Peyer's patch (tissue), 4 donors: ENCODE results near the gene NCR3LG1. TPM values are rescaled to one million over a fixed set of nuclear protein-coding genes. Genes with fewer than 3 reads are reported as not detected.
A peak's percentile ranks its signal among the peaks of the same experiment; 100 is the strongest.

Experiments
- DNase-seq, 3 donors: peaks; one replicate each; pipeline ENCODE4 v3.0.0-alpha.2; 2017 to 2019
- H3K27ac ChIP-seq, 4 donors: fragments of 200-600 bp; sonication (generic); one replicate each; pipeline ENCODE4 v1.5.1; 2016 to 2019
- H3K27me3 ChIP-seq, 2 donors: fragments of 200-600 bp; sonication (generic); one replicate each; pipeline ENCODE4 v1.5.1; 2019
- H3K36me3 ChIP-seq, 3 donors: fragments of 200-600 bp; sonication (generic); one replicate each; pipeline ENCODE4 v1.5.1; 2016 to 2019
- H3K4me1 ChIP-seq, 4 donors: fragments of 200-600 bp; sonication (generic); one replicate each; pipeline ENCODE4 v1.5.1; 2016 to 2019
- H3K4me3 ChIP-seq, 4 donors: fragments of 200-600 bp; sonication (generic); 1 replicate in 3 of 4; 2 replicates in 1 of 4; pipeline ENCODE4 v1.5.1; 2016 to 2019; ENCODE audit warnings: mild to moderate bottlenecking in 1 of 4
- H3K9me3 ChIP-seq, 4 donors: fragments of 200-600 bp; sonication (generic); one replicate each; pipeline ENCODE4 v1.5.1; 2016 to 2019; ENCODE audit warnings: mild to moderate bottlenecking in 1 of 4
- POLR2A ChIP-seq, 2 donors: fragments of 450-650 bp; IDR thresholded peaks; one replicate each; pipeline ENCODE4 v1.5.1; 2017; ENCODE audit warnings: antibody characterized with exemption in 2 of 2, mild to moderate bottlenecking in 2 of 2, moderate library complexity in 2 of 2
- total RNA-seq, 4 donors: library from RNA; depleted of rRNA; stranded (reverse); fragments of >200 nt; gene quantifications; one replicate each; pipeline ENCODE4 v1.1.0, GENCODE V29; 2016
- TF ChIP-seq, protein P1 (sequence below), 6 experiments: fragments of 450-650 bp in 4 of 6; fragments of 200-600 bp in 2 of 6; sonication (generic) in 1 of 6; IDR thresholded peaks; one replicate each; pipeline ENCODE4 v1.5.1; 2017 to 2019; ENCODE audit warnings: antibody characterized with exemption in 6 of 6, mild to moderate bottlenecking in 3 of 6, moderate library complexity in 1 of 6

NCR3LG1 gene, protein sequence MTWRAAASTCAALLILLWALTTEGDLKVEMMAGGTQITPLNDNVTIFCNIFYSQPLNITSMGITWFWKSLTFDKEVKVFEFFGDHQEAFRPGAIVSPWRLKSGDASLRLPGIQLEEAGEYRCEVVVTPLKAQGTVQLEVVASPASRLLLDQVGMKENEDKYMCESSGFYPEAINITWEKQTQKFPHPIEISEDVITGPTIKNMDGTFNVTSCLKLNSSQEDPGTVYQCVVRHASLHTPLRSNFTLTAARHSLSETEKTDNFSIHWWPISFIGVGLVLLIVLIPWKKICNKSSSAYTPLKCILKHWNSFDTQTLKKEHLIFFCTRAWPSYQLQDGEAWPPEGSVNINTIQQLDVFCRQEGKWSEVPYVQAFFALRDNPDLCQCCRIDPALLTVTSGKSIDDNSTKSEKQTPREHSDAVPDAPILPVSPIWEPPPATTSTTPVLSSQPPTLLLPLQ
- 10 to 100 TPM in 3 of 4 donors, 1 to 10 TPM in 1; 3.3 to 25.7 (median 15.0) TPM for total RNA-seq

DNA sequence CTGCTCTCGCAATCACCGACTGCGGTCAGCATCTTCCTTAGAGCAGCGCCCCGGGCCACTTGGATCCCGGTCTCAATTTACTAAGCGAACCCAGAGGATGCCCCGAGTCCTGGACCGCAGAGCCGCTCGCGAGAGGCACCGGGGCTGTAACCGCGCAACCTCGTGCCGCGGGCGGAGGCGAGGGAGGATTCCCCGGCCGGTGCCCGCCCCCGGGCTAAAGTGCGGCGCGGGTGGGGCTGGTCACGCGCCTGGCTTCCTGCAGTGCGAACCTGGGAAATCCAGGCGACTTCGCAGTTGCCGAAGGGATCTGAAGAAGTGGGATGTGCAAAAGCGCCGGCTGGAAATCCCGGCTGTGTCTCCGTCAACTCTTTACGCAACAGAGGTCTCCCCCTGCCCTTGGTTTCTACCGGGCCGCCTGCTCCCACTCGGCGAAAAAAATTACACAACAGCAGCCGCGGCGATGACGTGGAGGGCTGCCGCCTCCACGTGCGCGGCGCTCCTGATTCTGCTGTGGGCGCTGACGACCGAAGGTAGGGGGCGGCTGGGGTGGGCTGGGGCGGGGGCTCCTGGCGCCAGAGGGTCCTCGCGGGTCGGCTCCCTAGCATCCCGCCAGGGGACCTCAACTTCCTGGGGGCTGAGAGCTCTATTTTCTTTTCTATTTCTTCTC, at the start of gene NCR3LG1:
Gene NCR3LG1 (plus strand): TSS at position 291 of the 667 bp plus-strand sequence. CDS start 170 bp downstream, at position 461.
- H3K36me3 ChIP-seq: no peaks in the 10 kb centered on the region
- H3K4me1 ChIP-seq: peaks cover 0 to 10% (median 6%) of the 10 kb centered on the region in 4 donors
- peak within 1 kb of the TSS; percentile 40 to 71 (median 53) for H3K4me3 ChIP-seq
- peak; percentile 49 to 92 (median 89) for DNase-seq
- TF ChIP-seq, protein P1, sequence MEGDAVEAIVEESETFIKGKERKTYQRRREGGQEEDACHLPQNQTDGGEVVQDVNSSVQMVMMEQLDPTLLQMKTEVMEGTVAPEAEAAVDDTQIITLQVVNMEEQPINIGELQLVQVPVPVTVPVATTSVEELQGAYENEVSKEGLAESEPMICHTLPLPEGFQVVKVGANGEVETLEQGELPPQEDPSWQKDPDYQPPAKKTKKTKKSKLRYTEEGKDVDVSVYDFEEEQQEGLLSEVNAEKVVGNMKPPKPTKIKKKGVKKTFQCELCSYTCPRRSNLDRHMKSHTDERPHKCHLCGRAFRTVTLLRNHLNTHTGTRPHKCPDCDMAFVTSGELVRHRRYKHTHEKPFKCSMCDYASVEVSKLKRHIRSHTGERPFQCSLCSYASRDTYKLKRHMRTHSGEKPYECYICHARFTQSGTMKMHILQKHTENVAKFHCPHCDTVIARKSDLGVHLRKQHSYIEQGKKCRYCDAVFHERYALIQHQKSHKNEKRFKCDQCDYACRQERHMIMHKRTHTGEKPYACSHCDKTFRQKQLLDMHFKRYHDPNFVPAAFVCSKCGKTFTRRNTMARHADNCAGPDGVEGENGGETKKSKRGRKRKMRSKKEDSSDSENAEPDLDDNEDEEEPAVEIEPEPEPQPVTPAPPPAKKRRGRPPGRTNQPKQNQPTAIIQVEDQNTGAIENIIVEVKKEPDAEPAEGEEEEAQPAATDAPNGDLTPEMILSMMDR (IDR thresholded peaks at IDR 0.05): no peak
- TF ChIP-seq POLR2A (IDR thresholded peaks at IDR 0.05): peak; percentile 55 to 65
- H3K27me3 ChIP-seq: no peaks in the 10 kb centered on the region
- no peaks in the 10 kb centered on the region for H3K9me3 ChIP-seq
- peak within 1 kb of the TSS; percentile 50 to 86 (median 66) for H3K27ac ChIP-seq

DNA sequence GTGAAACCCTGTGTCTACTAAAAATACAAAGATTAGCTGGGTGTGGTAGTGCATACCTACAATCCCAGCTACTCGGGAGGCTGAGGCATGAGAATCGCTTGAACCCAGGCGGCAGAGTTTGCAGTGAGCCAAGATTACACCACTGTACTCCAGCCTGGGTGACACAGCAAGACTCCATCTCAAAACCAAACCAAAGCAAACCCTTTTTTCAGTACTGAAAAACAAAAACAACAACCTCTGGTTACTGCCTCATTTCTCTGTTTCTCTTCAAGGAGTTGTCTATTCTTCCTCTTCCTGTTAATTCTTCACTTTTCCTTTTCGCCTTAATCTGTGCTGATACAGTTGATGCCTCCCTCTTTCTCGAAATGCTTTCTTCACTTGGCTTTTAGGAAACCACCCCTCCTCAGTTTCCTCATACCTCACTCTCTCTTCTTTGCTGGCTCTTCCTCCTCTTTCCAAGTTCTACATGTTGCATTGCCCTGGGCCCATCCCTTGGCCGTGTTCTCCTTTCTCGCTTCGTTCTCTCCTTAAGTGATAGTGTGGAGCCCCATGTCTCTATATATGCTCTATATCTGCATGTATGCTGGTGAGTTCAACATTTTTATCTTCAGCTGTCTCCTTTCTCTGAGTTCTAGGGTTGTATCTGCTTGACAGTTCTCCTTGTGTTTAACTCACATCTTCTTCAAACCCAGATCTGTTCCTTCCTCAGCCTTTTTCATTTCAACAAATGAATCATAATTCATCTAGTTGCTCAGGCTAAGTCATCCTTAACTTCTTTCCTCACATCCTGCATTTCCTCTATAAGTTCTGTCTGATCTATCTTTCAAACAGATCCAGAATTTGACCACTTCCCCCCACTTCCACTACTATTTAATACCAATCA, 38.0 kb upstream of the NCR3LG1 start:
- Histone ChIP-seq H3K36me3 (peaks cover 0 to 17% (median 0%) of the 10 kb centered on the region in 3 donors), H3K27ac (no peak overlapping the region), H3K4me1 (no peaks in the 10 kb centered on the region), H3K9me3 (no peaks in the 10 kb centered on the region), H3K27me3 (no peaks in the 10 kb centered on the region), H3K4me3 (no peak overlapping the region)
- DNase-seq: no peak
- TF ChIP-seq, protein P1 (IDR thresholded peaks at IDR 0.05): no peak
- no peak for TF ChIP-seq POLR2A (IDR thresholded peaks at IDR 0.05)

DNA sequence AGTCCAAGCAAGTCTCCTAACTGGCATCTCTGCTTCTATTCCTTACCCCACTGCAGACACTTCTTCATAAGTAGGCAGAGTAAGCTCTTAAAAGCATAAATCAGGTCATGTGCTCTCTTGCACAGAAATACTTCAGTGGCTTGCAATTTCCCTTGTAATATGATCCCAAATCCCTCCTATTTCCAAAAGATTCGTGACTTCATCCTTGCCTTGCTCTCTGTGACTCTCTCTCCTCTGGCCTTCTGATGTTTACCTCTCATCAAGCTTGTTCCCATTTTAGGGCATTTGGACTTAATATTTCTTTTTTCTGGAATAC, 37.4 kb upstream of the NCR3LG1 start:
- H3K36me3 ChIP-seq: peaks cover 0 to 17% (median 0%) of the 10 kb centered on the region in 3 donors
- TF ChIP-seq POLR2A (IDR thresholded peaks at IDR 0.05): no peak
- TF ChIP-seq, protein P1 (IDR thresholded peaks at IDR 0.05): no peak
- no peak overlapping the region for H3K27ac ChIP-seq

DNA sequence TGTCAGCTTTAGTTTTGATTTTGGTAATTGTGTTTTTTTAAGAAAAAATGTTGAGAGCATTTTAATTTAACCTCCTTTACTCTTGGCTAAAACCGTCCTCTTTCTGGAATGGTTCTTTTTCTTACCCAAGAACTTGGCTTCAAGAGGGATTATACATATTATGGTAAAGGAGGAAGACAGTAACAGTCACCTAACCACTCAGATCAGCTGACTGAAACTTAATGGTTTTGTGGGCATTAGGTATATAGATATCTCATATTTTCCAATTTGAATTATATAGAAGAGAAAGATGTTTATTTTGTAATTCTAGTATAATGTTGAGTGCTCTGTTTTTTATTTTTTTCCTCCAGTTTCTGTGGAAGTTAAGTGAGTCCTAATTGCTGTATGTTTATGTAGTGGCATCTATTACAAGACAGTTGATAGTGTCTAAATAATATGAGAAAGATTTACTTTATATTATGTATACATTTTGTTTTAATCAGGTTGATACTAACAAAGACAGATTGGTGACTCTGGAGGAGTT, 36.6 kb upstream of the NCR3LG1 start:
- DNase-seq: no peak
- no peaks in the 10 kb centered on the region for H3K9me3 ChIP-seq
- peaks cover 0 to 12% (median 0%) of the 10 kb centered on the region in 3 donors for H3K36me3 ChIP-seq
- H3K4me1 ChIP-seq: no peaks in the 10 kb centered on the region
- no peak overlapping the region for H3K27ac ChIP-seq
- H3K4me3 ChIP-seq: no peak overlapping the region
- TF ChIP-seq POLR2A (IDR thresholded peaks at IDR 0.05): no peak
- TF ChIP-seq, protein P1 (IDR thresholded peaks at IDR 0.05): no peak
- H3K27me3 ChIP-seq: no peaks in the 10 kb centered on the region

More for the DNA sequence above, 37.4 kb upstream of the NCR3LG1 start:
- Histone ChIP-seq H3K9me3 (no peaks in the 10 kb centered on the region), H3K27me3 (no peaks in the 10 kb centered on the region), H3K4me1 (no peaks in the 10 kb centered on the region), H3K4me3 (no peak overlapping the region)
- DNase-seq: no peak

DNA sequence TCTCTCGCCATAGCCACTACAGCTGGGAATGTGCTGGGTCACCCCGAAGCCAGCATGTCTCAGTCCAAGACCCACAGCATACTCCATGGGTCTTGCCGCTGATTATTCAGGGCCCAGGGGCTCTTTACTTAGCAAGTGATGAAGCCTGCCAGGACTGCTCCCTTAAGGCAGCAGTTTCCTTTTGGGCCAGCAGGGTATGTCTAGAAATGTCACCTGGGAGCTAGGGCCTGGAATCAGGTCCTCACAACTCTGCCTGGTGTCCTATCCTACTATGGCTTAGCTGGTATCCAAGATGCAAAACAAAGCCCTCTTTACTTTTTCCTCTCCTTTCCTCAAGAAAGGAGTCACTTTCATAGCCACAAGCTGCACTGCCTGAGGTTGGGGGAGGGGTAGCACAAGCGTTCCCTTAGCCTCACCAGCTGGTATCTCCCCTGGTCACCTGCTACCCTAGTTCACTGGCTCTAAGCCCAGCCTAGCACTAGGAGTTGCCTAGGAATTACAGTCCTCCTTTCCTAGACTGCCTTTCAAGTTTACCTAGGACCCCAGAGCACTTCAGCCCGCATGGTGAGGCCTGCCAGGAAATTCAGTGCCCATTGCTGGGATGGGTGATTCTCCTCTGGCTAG, 22.6 kb upstream of the NCR3LG1 start:
- DNase-seq: no peak
- Histone ChIP-seq H3K27ac (no peak overlapping the region), H3K9me3 (no peaks in the 10 kb centered on the region), H3K27me3 (no peaks in the 10 kb centered on the region), H3K4me1 (no peaks in the 10 kb centered on the region), H3K36me3 (no peaks in the 10 kb centered on the region), H3K4me3 (no peak overlapping the region)
- TF ChIP-seq POLR2A (IDR thresholded peaks at IDR 0.05): no peak
- TF ChIP-seq, protein P1 (IDR thresholded peaks at IDR 0.05): no peak
